ENCODE measurements around the gene RNF40. TPM values are rescaled to one million over a fixed set of nuclear protein-coding genes. Genes with fewer than 3 reads are reported as not detected.
A peak's percentile ranks its signal among the peaks of the same experiment; 100 is the strongest.

Gene RNF40
- total and polyA plus RNA-seq, 2 of the 8 experiments (the other 6 are each of a cell fraction or from before 2014, with no cell fraction given), result 38.5 to 68.7 TPM

GRCh38 chr16:30786115-30786935 is 24.2 kb downstream of the RNF40 start:
- H3K4me3 ChIP-seq (ENCODE audit: extremely low read depth in 1 of 4, insufficient read depth in 2 of 4, low read depth in 3 of 4, low read length in 4 of 4), result peak overlapping the region; percentile 70 to 99 (median 84)
- peak overlapping the region; percentile 54 to 79 (median 72) for H3K9ac ChIP-seq (replicated peaks in 1 of 4; ENCODE audit: extremely low read depth in 1 of 4, low read depth in 3 of 4, low read length in 3 of 4)
- peak overlapping the region; percentile 87 for H4K8ac ChIP-seq (ENCODE audit: extremely low read depth, insufficient read depth, low read length)
- FAIRE-seq, result no peak
- peak overlapping the region; percentile 78 for H3K18ac ChIP-seq (ENCODE audit: extremely low read depth, low read length)
- peaks cover 9% of the 10 kb centered on the region for H3K79me1 ChIP-seq (ENCODE audit: low read depth, low read length)
- ChIA-PET POLR2A (ENCODE audit: partially characterized antibody) (interaction anchor here (0.5 to 2.8 kb wide), 16 partner anchors 8 to 115 kb away, joined by 3 to 40 read pairs (median 4); no protein-coding TSS in a partner anchor), CTCF (ENCODE audit: partially characterized antibody) (interaction anchor here (1.1 to 1.5 kb wide), 5 partner anchors 7 to 110 kb away, joined by 3 to 8 read pairs (median 3); no protein-coding TSS in a partner anchor)
- H4K5ac ChIP-seq (ENCODE audit: insufficient read length, low read depth, low read length), result peak overlapping the region; percentile 48
- H3K56ac ChIP-seq (replicated peaks; ENCODE audit: insufficient read length, low read depth, low read length), result peak overlapping the region; percentile 86
- no peaks in the 10 kb centered on the region for H3K9me3 ChIP-seq (ENCODE audit: insufficient read depth in 2 of 2, low read depth in 1 of 2, low read length in 1 of 2)
- H2BK20ac ChIP-seq (ENCODE audit: low read length), result no peak overlapping the region
- no peak overlapping the region for H2BK120ac ChIP-seq (replicated peaks; ENCODE audit: low read depth, low read length)
- H3K14ac ChIP-seq (ENCODE audit: insufficient read length), result no peak overlapping the region
- no peaks in the 10 kb centered on the region; a peak in 1 of 7 replicates for H3K27me3 ChIP-seq (replicated peaks in 1 of 4; ENCODE audit: control insufficient read depth in 3 of 4, extremely low read depth in 1 of 4, insufficient read depth in 3 of 4, low read length in 3 of 4)
- 19% methylated on average over 17 of the region's 57 CpGs; no CpG with 5 or more reads in 1 of the 2 experiments for WGBS, 2 experiments (ENCODE audit: extremely low coverage in 1 of 2, insufficient coverage in 1 of 2, insufficient read length in 1 of 2, insufficient replicate concordance in 2 of 2, low coverage in 1 of 2, low lambda C conversion rate in 2 of 2, missing lambda C conversion rate in 1 of 2)
- H3K36me3 ChIP-seq (ENCODE audit: control insufficient read depth in 2 of 4, insufficient read depth in 4 of 4, low read length in 3 of 4), result peaks cover 11 to 25% (median 17%) of the 10 kb centered on the region in 4 experiments; a peak in 6 of 8 replicates
- H2AFZ ChIP-seq (ENCODE audit: low read length), result no peak overlapping the region
- no peak overlapping the region for H3K23ac ChIP-seq (ENCODE audit: insufficient read length)
- peak in 1 of 2 experiments; percentile 62 for DNase-seq (ENCODE audit: low read depth in 1 of 2, low spot score in 2 of 2)
- peaks cover 0 to 17% of the 10 kb centered on the region in 2 experiments; a peak in 2 of 4 replicates for H3K79me2 ChIP-seq (ENCODE audit: control insufficient read depth in 1 of 2, insufficient read depth in 2 of 2, low read length in 2 of 2)
- H4K91ac ChIP-seq (replicated peaks; ENCODE audit: insufficient read length, low read length), result no peak overlapping the region
- peaks cover 9% of the 10 kb centered on the region; the same call in 1 of the 2 replicates for H3K23me2 ChIP-seq (ENCODE audit: low read depth, low read length)
- no peak overlapping the region for H2BK15ac ChIP-seq (ENCODE audit: low read length)
- peaks cover 0 to 8% (median 0%) of the 10 kb centered on the region in 4 experiments; a peak in 2 of 7 replicates for H3K4me1 ChIP-seq (replicated peaks in 1 of 4; ENCODE audit: control insufficient read depth in 3 of 4, insufficient read depth in 4 of 4, low read length in 3 of 4)
- H2AK5ac ChIP-seq (ENCODE audit: low read depth, low read length), result no peak overlapping the region
- H3K4ac ChIP-seq (replicated peaks; ENCODE audit: insufficient read length, low read depth, low read length), result peak overlapping the region; percentile 23
- peak overlapping the region; percentile 3; the same call in 1 of the 2 replicates for H3K27ac ChIP-seq (ENCODE audit: low read depth, low read length)
- H2BK5ac ChIP-seq (ENCODE audit: low read depth, low read length), result no peak overlapping the region
- H3K4me2 ChIP-seq (ENCODE audit: insufficient read depth in 1 of 2, low read depth in 2 of 2, low read length in 2 of 2), result peak overlapping the region; percentile 94
- no peak overlapping the region for H2BK12ac ChIP-seq (ENCODE audit: low read depth, low read length)
- H4K20me1 ChIP-seq (replicated peaks in 1 of 2; ENCODE audit: control insufficient read depth in 1 of 2, insufficient read depth in 2 of 2, low read length in 2 of 2), result no peaks in the 10 kb centered on the region
- TF ChIP-seq MAX (IDR thresholded peaks at IDR 0.05) (0 out of 2 replicates have a peak, but pooled peaks have one; percentile 10), ATF2 (IDR thresholded peaks at IDR 0.05; ENCODE audit: low read length) (no peak), E2F6 (IDR thresholded peaks at IDR 0.05) (0 out of 2 replicates have a peak, but pooled peaks have one; percentile 17), CHD2 (IDR thresholded peaks at IDR 0.05; ENCODE audit: low read length) (peak; percentile 75), POLR2AphosphoS5 (IDR thresholded peaks at IDR 0.05; ENCODE audit: low read depth, low read length) (0 out of 2 replicates have a peak, but pooled peaks have one; percentile 14), BACH1 (IDR thresholded peaks at IDR 0.05; ENCODE audit: low read length) (no peak), ASH2L (IDR thresholded peaks at IDR 0.05; ENCODE audit: low read length) (peak; percentile 21), TAF7 (optimal IDR thresholded peaks at IDR 0.05; ENCODE audit: borderline replicate concordance, low read depth, low read length) (no peak)

Measured in H1 (cell line).